B cell (primary cell): ENCODE data around the gene RHOH. TPM values are rescaled to one million over a fixed set of nuclear protein-coding genes. Genes with fewer than 3 reads are reported as not detected.

Source experiments
- ATAC-seq: fragments of 200-7000 bp; cut with Tn5 transposase; one replicate; pipeline ENCODE4 v1.10.0; 2021; ENCODE audit warnings: low read depth, mild to moderate bottlenecking, moderate number of reproducible peaks, moderate library complexity
- CTCF ChIA-PET: fragments of 350-600 bp; sonication (Branson Sonifier 250); formaldehyde crosslinking; loops from one replicate; lab custom pipeline; 2021; ENCODE audit warnings: antibody characterized with exemption, inconsistent platforms; lab: Charles Lee
- POLR2A ChIA-PET: fragments of 350-600 bp; sonication (Branson Sonifier 250); formaldehyde crosslinking; loops from one replicate; lab custom pipeline; 2021; ENCODE audit warnings: antibody characterized with exemption; lab: Charles Lee
- DNase-seq: peaks from one replicate; pipeline ENCODE4 v3.0.0; 2013
- H2AFZ ChIP-seq: 2 replicates; pipeline ENCODE4 v1.6.1; 2012; ENCODE audit warnings: mild to moderate bottlenecking, low read depth, low read length; ENCODE audit not compliant: insufficient read depth, poor library complexity, severe bottlenecking
- H3K27ac ChIP-seq, 2 donors: 1 replicate in 1 of 2; 2 replicates in 1 of 2; pipeline ENCODE4 v1.5.1; 2012 to 2013; ENCODE audit warnings: low read length in 2 of 2, mild to moderate bottlenecking in 2 of 2, moderate library complexity in 1 of 2
- H3K27me3 ChIP-seq, 4 experiments: fragments of 200-600 bp in 1 of 4; sonication (generic) in 1 of 4; replicated peaks in 1 of 4; 1 replicate in 2 of 4; 2 replicates in 2 of 4; pipeline versions ENCODE4 v1.6.1 to v1.7.0; 2013 to 2016; ENCODE audit warnings: low read length in 3 of 4, mild to moderate bottlenecking in 2 of 4, mixed read lengths in 1 of 4, moderate library complexity in 1 of 4; ENCODE audit not compliant: insufficient read depth in 4 of 4, control insufficient read depth in 3 of 4; ENCODE audit errors: control extremely low read depth in 1 of 4
- H3K36me3 ChIP-seq, 2 experiments: replicated peaks in 1 of 2; 1 replicate in 1 of 2; 2 replicates in 1 of 2; pipeline versions ENCODE4 v1.6.1 to v1.7.1; 2013; ENCODE audit warnings: low read length in 1 of 2; ENCODE audit not compliant: insufficient read depth in 2 of 2, control insufficient read depth in 1 of 2; ENCODE audit errors: control extremely low read depth in 1 of 2, extremely low read depth in 1 of 2
- H3K4me1 ChIP-seq, 2 donors: fragments of 200-600 bp in 1 of 2; sonication (generic) in 1 of 2; 1 replicate in 1 of 2; 2 replicates in 1 of 2; pipeline versions ENCODE4 v1.5.1 to v1.6.1; 2013 to 2017; ENCODE audit warnings: low read length in 2 of 2; ENCODE audit not compliant: control insufficient read depth in 2 of 2, insufficient read depth in 2 of 2
- H3K4me2 ChIP-seq: replicated peaks from 2 replicates; pipeline ENCODE3; 2012; ENCODE audit warnings: mild to moderate bottlenecking, low read depth, low read length; ENCODE audit not compliant: poor library complexity, severe bottlenecking
- H3K4me3 ChIP-seq, 5 experiments: fragments of 200-600 bp in 1 of 5; sonication (generic) in 1 of 5; 1 replicate in 3 of 5; 2 replicates in 2 of 5; pipeline versions ENCODE4 v1.5.1 to v1.7.0; 2011 to 2016; ENCODE audit warnings: low read length in 4 of 5, mild to moderate bottlenecking in 4 of 5, low read depth in 2 of 5, control low read depth in 1 of 5, moderate library complexity in 1 of 5; ENCODE audit not compliant: insufficient read depth in 1 of 5; ENCODE audit errors: control extremely low read depth in 1 of 5, extremely low read depth in 1 of 5
- H3K79me2 ChIP-seq: fragments of 200-600 bp; sonication (generic); one replicate; pipeline ENCODE4 v1.6.0; 2016; ENCODE audit warnings: low read length; ENCODE audit not compliant: control insufficient read depth, insufficient read depth
- H3K9ac ChIP-seq: fragments of 200-600 bp; sonication (generic); 2 replicates; pipeline ENCODE4 v1.6.1; 2017; ENCODE audit warnings: mild to moderate bottlenecking, low read length, moderate library complexity
- H3K9me3 ChIP-seq, 3 donors: one replicate each; pipeline versions ENCODE4 v1.6.1 to v1.7.1; 2013; ENCODE audit warnings: low read length in 2 of 3; ENCODE audit not compliant: control insufficient read depth in 2 of 3, insufficient read depth in 1 of 3; ENCODE audit errors: control extremely low read depth in 1 of 3
- H4K20me1 ChIP-seq: 2 replicates; pipeline ENCODE4 v1.6.0; 2012; ENCODE audit warnings: mild to moderate bottlenecking, low read length; ENCODE audit not compliant: insufficient read depth, control insufficient read depth, poor library complexity, severe bottlenecking
- H3K27ac Mint-ChIP-seq: one replicate; pipeline ENCODE4 v1.8.0; 2021; ENCODE audit warnings: mixed read lengths
- H3K27me3 Mint-ChIP-seq: one replicate; pipeline ENCODE4 v1.8.0; 2021; ENCODE audit warnings: mixed read lengths
- H3K4me1 Mint-ChIP-seq: one replicate; pipeline ENCODE4 v1.8.0; 2021; ENCODE audit warnings: mixed read lengths
- H3K4me3 Mint-ChIP-seq: one replicate; pipeline ENCODE4 v1.8.0; 2021; ENCODE audit warnings: mixed read lengths
- H3K9me3 Mint-ChIP-seq: one replicate; pipeline ENCODE4 v1.8.0; 2022; ENCODE audit warnings: mixed read lengths; ENCODE audit not compliant: insufficient read depth
- EZH2 ChIP-seq: IDR thresholded peaks from 2 replicates; pipeline ENCODE4 v1.6.1; 2012; ENCODE audit warnings: borderline replicate concordance, low read depth, mild to moderate bottlenecking, moderate library complexity, low read length; ENCODE audit not compliant: insufficient read depth, poor library complexity, severe bottlenecking
- WGBS: methylation state at CpG from one replicate; pipeline ENCODE4 v1.1.5; 2013; ENCODE audit warnings: missing lambda C conversion rate; ENCODE audit not compliant: insufficient coverage; 5-methylcytosine and 5-hydroxymethylcytosine counted together
- intact Hi-C: fragments of 100-400 bp; cut with micrococcal nuclease; formaldehyde crosslinking; loops from one replicate; pipeline ENCODE4 v1.10.0; 2022
- polyA plus RNA-seq: library from polyadenylated mRNA; depleted of rRNA; stranded (reverse); fragments of >200 nt; gene quantifications from 2 replicates; pipeline ENCODE4 v1.2.3, GENCODE V29; 2012
- total RNA-seq, 2 donors: library from RNA; stranded (reverse); fragments of 120-200 nt in 1 of 2; gene quantifications; 1 replicate in 1 of 2; 2 replicates in 1 of 2; pipeline versions ENCODE4 v1.2.3 to v1.2.4, GENCODE V29; 2013 to 2022
- TF ChIP-seq, protein P1 (sequence below): fragments of 200-600 bp; IDR thresholded peaks from one replicate; pipeline ENCODE4 v1.8.0; 2022; ENCODE audit warnings: antibody characterized with exemption, mild to moderate bottlenecking

Gene RHOH
- total and polyA plus RNA-seq, 2 donors (not counting 1 experiment from before 2014, with no cell fraction given) = 118 to 209 TPM

DNA sequence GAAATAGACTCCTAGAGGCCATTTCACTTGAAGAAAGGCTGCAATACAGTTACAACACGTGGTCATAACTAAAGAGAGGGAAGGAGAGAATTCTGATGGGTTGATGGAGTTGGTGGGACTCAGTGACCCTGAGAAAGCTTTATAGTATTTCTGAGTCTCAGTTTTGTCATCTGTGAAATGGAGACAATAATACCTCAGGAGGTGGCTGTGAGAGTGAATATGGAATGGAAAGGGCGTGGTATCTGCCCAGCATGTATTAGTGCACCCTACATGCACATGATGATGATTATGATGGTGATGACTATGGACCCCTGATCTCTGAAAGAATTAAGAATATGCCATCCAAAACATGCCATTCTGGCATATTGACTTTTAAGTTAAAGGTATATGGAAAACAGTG lies 66.0 kb downstream of the RHOH start:
- ChIA-PET CTCF (interaction anchor here (0.7 kb wide), 1 partner anchor 9 kb away, joined by 3 read pairs; no protein-coding TSS in a partner anchor), POLR2A (interaction anchor here (0.6 to 0.7 kb wide), 4 partner anchors 44 to 209 kb away, joined by 3 to 5 read pairs (median 4); no protein-coding TSS in a partner anchor)
- Histone ChIP-seq H3K79me2 (peaks cover 19% of the 10 kb centered on the region), H2AFZ (no peak overlapping the region), H3K36me3 (no peaks in the 10 kb centered on the region), H3K27me3 (no peaks in the 10 kb centered on the region), H4K20me1 (no peaks in the 10 kb centered on the region), H3K4me2 (no peak overlapping the region), H3K27ac (no peak overlapping the region), H3K9me3 (peaks cover 0 to 5% (median 0%) of the 10 kb centered on the region in 3 donors), H3K4me3 (no peak overlapping the region), H3K9ac (no peak overlapping the region), H3K4me1 (peaks cover 19 to 23% of the 10 kb centered on the region in 2 donors)
- H3K27ac Mint-ChIP-seq = no peak overlapping the region
- DNase-seq = no peak
- intact Hi-C loops = no loop called here
- peaks cover 42% of the 10 kb centered on the region for H3K4me1 Mint-ChIP-seq
- no peak for ATAC-seq
- no peaks in the 10 kb centered on the region for H3K27me3 Mint-ChIP-seq
- H3K4me3 Mint-ChIP-seq = no peak overlapping the region
- H3K9me3 Mint-ChIP-seq = no peaks in the 10 kb centered on the region
- TF ChIP-seq, protein P1, sequence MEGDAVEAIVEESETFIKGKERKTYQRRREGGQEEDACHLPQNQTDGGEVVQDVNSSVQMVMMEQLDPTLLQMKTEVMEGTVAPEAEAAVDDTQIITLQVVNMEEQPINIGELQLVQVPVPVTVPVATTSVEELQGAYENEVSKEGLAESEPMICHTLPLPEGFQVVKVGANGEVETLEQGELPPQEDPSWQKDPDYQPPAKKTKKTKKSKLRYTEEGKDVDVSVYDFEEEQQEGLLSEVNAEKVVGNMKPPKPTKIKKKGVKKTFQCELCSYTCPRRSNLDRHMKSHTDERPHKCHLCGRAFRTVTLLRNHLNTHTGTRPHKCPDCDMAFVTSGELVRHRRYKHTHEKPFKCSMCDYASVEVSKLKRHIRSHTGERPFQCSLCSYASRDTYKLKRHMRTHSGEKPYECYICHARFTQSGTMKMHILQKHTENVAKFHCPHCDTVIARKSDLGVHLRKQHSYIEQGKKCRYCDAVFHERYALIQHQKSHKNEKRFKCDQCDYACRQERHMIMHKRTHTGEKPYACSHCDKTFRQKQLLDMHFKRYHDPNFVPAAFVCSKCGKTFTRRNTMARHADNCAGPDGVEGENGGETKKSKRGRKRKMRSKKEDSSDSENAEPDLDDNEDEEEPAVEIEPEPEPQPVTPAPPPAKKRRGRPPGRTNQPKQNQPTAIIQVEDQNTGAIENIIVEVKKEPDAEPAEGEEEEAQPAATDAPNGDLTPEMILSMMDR = no peak
- TF ChIP-seq EZH2 = no peak
- 90% methylated on average over 2 of the region's 2 CpGs for WGBS

DNA sequence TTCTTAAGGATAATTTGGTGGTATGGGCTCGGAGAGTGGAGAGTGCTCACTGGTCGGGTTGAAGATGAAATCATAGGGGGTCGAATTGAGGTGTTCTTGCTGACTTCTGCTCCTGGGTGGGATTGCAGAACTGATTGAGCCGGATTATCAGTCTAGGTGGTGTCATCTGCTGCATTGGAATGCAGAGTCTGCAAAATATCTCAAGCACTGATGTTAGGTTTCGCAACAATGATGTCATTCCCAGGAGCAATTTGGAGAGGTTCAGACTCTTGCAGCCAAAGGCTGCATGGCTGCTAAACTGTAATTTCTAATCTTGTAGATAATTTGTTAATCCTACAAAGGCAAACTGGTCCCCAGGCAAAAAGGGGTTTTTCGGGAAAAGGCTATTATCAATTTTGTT lies 67.7 kb downstream of the RHOH start:
- H3K36me3 ChIP-seq = no peaks in the 10 kb centered on the region
- POLR2A ChIA-PET = interaction anchor here (0.7 kb wide), 1 partner anchor 23 kb away, joined by 6 read pairs; no protein-coding TSS in a partner anchor
- H3K4me1 Mint-ChIP-seq = peaks cover 34% of the 10 kb centered on the region
- no peak overlapping the region for H3K27ac ChIP-seq
- no peak overlapping the region for H3K27ac Mint-ChIP-seq
- peaks cover 0 to 5% (median 0%) of the 10 kb centered on the region in 3 donors for H3K9me3 ChIP-seq
- CTCF ChIA-PET = interaction anchor here (1.2 kb wide), 1 partner anchor 44 kb away, joined by 3 read pairs; no protein-coding TSS in a partner anchor
- no peaks in the 10 kb centered on the region for H4K20me1 ChIP-seq
- TF ChIP-seq, protein P1 = no peak
- TF ChIP-seq EZH2 = no peak
- no peaks in the 10 kb centered on the region for H3K27me3 Mint-ChIP-seq
- H3K4me2 ChIP-seq = no peak overlapping the region
- WGBS = 100% methylated on average over 5 of the region's 6 CpGs
- no peak for ATAC-seq
- no peaks in the 10 kb centered on the region for H3K9me3 Mint-ChIP-seq
- no peaks in the 10 kb centered on the region for H3K27me3 ChIP-seq
- H2AFZ ChIP-seq = no peak overlapping the region
- intact Hi-C loops = no loop called here
- no peak overlapping the region for H3K4me3 Mint-ChIP-seq
- no peak overlapping the region for H3K9ac ChIP-seq
- no peak overlapping the region for H3K4me3 ChIP-seq
- DNase-seq = no peak
- H3K4me1 ChIP-seq = peaks cover 13 to 17% of the 10 kb centered on the region in 2 donors
- peaks cover 19% of the 10 kb centered on the region for H3K79me2 ChIP-seq
